ENCODE results near the gene ZNF429.
"Not testable (repeated sequence)": the region's sequence is repeated elsewhere in the genome, so short reads cannot be mapped to it uniquely, and the experiment has no call there.

The ZNF429 gene

GRCh38 chr19:21512609-21513008 lies 7.2 kb downstream of the ZNF429 start:
- DNase-seq (ENCODE audit: low spot score); FAIRE-seq: not testable (repeated sequence)

GRCh38 chr19:21513651-21514050 lies 8.2 kb downstream of the ZNF429 start:
- FAIRE-seq (no peak), DNase-seq (ENCODE audit: low spot score) (no peak)

- DNase-seq (ENCODE audit: low spot score) (no peak), FAIRE-seq (no peak)
Observed at GRCh38 chr19:21519488-21519887, 14.1 kb downstream of the ZNF429 start.

- FAIRE-seq (no peak), DNase-seq (ENCODE audit: low spot score) (no peak)
Observed at GRCh38 chr19:21532904-21533303, 27.5 kb downstream of the ZNF429 start.

GRCh38 chr19:21536741-21537290 lies 31.4 kb downstream of the ZNF429 start:
- not testable (repeated sequence) for FAIRE-seq; DNase-seq (ENCODE audit: low spot score)

- DNase-seq (ENCODE audit: low spot score) (no peak), FAIRE-seq (no peak)
Observed at GRCh38 chr19:21559444-21559843, 54.0 kb downstream of the ZNF429 start.

- DNase-seq (ENCODE audit: low spot score) = no peak
- FAIRE-seq = no peak
Observed at GRCh38 chr19:21564406-21564805, 59.0 kb downstream of the ZNF429 start.

- FAIRE-seq = no peak
- DNase-seq (ENCODE audit: low spot score) = no peak
Observed at GRCh38 chr19:21566073-21566472, 60.7 kb downstream of the ZNF429 start.

- FAIRE-seq; DNase-seq (ENCODE audit: low spot score): not testable (repeated sequence)
Observed at GRCh38 chr19:21567806-21568205, 62.4 kb downstream of the ZNF429 start.

- DNase-seq (ENCODE audit: low spot score) (no peak), FAIRE-seq (no peak)
Observed at GRCh38 chr19:21568816-21569493, 63.6 kb downstream of the ZNF429 start.

- FAIRE-seq (no peak), DNase-seq (ENCODE audit: low spot score) (no peak)
Observed at GRCh38 chr19:21569494-21569865, 64.1 kb downstream of the ZNF429 start.

- no peak for DNase-seq (ENCODE audit: low spot score)
- FAIRE-seq = no peak
Observed at GRCh38 chr19:21571316-21571715, 65.9 kb downstream of the ZNF429 start.

GRCh38 chr19:21574607-21575006 lies 69.2 kb downstream of the ZNF429 start:
- FAIRE-seq (no peak), DNase-seq (ENCODE audit: low spot score) (no peak)

GRCh38 chr19:21576481-21576880 lies 71.1 kb downstream of the ZNF429 start:
- DNase-seq (ENCODE audit: low spot score) (no peak), FAIRE-seq (no peak)

- DNase-seq (ENCODE audit: low spot score) = no peak
- no peak for FAIRE-seq
Observed at GRCh38 chr19:21580101-21580500, 74.7 kb downstream of the ZNF429 start.

- FAIRE-seq (no peak), DNase-seq (ENCODE audit: low spot score) (no peak)
Observed at GRCh38 chr19:21580818-21581217, 75.4 kb downstream of the ZNF429 start.

GRCh38 chr19:21581646-21582240 lies 76.3 kb downstream of the ZNF429 start:
- no peak for DNase-seq (ENCODE audit: low spot score)
- FAIRE-seq = no peak

GRCh38 chr19:21584537-21584936 lies 79.1 kb downstream of the ZNF429 start:
- FAIRE-seq (no peak), DNase-seq (ENCODE audit: low spot score) (no peak)

GRCh38 chr19:21585281-21585890 lies 80.0 kb downstream of the ZNF429 start:
- DNase-seq (ENCODE audit: low spot score) (no peak), FAIRE-seq (no peak)

GRCh38 chr19:21586311-21587116 lies 81.1 kb downstream of the ZNF429 start:
- no peak for DNase-seq (ENCODE audit: low spot score)
- FAIRE-seq = no peak

- DNase-seq (ENCODE audit: low spot score) (no peak), FAIRE-seq (no peak)
Observed at GRCh38 chr19:21587117-21587461, 81.7 kb downstream of the ZNF429 start.

GRCh38 chr19:21587549-21587948 lies 82.1 kb downstream of the ZNF429 start:
- DNase-seq (ENCODE audit: low spot score) (no peak), FAIRE-seq (no peak)

Data from RCC 7860 (cell line).